NCI-H446 treated with DMSO at 0.1 percent for 48 hours (cell line): ENCODE results near the gene ANKRD35.
"Not testable (repeated sequence)": the region's sequence is repeated elsewhere in the genome, so short reads cannot be mapped to it uniquely, and the experiment has no call there.

Source experiments
- DNase-seq: peaks from one replicate; lab custom pipeline; 2025; lab: John Stamatoyannopoulos, UW

The ANKRD35 gene

DNA sequence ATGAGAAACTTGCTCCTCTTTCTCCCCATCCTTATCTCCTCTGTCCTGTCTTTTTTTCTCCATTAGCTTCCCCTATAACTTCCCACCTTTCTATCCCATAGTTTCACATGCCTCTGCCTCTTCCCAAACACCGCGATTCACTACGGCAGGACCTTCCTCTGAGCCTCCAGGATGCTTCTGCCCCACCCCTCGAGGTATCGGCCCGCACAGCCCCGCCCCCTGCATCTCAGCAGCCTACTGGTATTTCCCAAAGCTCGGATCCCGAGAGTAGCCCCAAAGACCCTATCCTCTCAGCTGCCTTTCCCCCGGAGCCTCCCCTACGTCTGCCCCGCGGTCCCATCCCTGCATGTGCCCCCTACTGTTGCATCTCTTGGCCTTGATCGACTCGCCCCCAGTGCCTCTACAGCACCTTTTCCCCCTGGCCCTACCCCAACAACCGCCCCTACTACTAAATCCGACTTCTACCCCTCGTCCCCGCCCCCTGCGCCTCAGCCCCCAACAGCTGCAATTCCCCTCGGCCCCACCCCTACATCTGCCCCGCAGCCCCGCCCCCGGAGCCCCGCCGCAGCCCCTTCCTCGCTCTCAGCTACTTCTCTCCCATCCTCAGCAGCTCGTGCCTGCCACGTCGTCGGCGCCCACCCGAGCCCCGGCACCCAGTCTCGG lies 27.3 kb downstream of the ANKRD35 start:
- no peak for DNase-seq

GRCh38 chr1:145857170-145857569 lies 28.5 kb downstream of the ANKRD35 start:
- DNase-seq: no peak

DNA sequence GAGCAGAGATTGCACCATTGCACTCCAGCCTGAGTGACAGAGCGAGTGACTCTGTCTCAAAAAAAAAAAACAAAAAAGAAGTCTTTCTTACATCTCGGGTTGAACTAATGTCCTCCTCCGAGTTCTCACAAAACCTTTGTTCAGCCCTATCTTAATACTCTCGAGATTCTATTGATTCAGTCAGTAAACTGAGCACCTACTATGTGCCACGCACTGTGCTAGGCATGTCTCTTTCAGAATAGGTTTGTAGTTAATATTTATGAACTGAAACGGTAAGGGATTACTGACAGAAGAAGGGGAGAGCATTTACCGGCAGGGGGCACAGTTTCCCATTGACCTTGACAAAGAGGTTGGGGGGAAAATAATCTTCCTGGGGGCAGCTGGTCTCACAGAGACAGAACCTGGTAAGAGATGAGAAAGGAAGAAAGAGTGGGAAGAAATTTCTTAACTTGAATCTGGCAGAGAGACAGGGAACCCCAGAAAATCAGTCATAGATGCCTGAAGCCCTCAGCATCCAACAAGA lies 30.2 kb downstream of the ANKRD35 start:
- no peak for DNase-seq

DNA sequence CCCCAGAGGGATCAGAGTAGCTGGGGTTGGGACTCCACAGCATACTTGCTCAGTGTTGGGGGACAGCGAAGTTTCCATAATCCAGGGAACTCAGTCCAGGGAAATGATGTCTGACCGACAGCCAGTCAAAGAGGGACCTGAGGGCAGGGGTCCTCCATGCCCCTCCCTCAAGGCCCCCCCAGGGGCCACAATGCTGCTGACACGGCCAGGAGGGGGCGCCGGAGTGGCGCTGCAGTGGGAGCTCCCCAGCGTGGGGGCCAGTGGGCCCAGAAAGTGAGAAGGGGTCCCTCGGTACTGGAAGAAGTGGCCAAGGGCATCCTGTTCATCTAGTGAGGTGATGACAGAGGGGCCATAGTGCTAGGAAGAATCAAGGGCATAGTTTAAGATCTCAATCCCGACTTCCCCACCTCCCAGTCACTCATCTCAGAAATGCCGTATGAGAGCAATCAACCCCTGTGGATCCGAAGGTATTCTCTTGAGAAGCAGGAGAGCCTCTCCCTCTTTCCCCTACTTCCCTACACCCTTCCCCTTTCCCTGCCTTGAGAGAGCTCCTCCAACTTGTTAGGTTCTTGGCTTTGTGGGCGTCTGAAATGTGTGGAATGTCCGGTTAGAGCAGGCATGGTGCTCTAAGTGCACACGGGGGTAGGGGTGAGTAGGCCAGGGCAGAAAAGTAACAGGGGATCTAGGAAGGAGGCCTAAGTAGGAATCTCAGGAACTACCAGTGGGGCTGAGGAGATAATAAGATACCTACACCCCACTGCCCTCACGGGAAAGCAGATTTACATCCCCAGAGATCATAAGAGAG lies 36.1 kb downstream of the ANKRD35 start:
- no peak for DNase-seq

DNA sequence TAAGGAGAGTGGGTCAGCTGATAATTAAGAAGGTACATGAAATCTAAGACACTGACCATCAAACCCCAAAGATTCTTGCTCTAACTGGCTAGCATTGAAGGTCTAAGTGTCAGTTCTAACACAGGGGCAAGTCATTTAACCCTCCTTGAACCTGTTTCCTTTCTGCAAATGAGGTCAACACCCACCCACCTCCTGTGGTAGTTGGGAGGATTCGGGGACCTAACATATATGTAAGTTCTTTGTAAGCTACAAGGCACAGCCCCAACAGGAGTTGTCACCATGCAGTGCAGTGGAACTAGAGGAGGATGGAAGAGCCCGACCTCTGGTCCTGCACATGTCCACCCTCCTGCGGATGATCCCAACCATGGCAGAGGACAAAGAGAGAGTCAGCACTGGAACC lies 37.8 kb downstream of the ANKRD35 start:
- no peak for DNase-seq

GRCh38 chr1:145846201-145846612 lies 39.5 kb downstream of the ANKRD35 start:
- DNase-seq: no peak

GRCh38 chr1:145845514-145846161 lies 40.0 kb downstream of the ANKRD35 start, which contains the start of gene NUDT17:
TSS of gene NUDT17 (plus strand) at chr1:145845630. CDS start at chr1:145845641, 11 bp downstream.
- peak; percentile 46 for DNase-seq

DNA sequence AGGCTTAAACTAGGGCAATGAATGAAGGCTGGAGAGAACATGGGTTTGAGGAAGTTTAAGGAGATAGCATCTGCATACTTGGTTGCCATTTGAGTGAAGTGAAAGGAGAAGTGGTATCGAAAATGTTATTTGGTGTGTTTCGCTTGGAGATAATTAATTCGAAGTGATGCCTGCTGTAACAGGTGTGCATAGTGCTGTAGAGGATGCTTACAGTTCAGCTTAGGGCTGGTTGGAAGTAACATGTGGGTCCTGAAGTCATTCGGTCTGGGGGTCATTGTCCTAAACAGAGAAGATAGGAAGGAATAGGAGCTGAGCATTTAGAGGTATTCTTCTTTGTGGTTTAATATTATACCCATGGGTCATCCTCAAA lies 40.5 kb downstream of the ANKRD35 start:
- DNase-seq: no peak

- no peak for DNase-seq
Observed at GRCh38 chr1:145843031-145843430, 42.6 kb downstream of the ANKRD35 start.

DNA sequence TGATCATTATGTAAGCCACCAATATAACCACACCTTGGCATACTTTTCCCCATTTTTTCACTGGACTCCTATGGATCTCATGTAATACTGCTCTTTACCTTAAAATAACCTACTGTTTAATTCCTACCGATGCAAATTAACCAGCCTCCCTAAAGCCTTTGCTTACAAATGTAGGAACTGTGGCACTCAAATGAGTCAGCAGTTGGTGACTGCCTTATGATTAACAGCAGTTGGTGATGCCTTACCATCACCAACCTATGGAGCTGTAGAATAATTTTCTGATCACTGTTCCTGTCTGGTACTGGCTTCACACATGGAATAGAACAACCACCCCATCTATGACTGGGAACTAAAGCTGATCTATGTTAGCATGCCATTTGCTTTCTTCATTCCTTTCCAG lies 48.0 kb downstream of the ANKRD35 start:
- DNase-seq: no peak

DNA sequence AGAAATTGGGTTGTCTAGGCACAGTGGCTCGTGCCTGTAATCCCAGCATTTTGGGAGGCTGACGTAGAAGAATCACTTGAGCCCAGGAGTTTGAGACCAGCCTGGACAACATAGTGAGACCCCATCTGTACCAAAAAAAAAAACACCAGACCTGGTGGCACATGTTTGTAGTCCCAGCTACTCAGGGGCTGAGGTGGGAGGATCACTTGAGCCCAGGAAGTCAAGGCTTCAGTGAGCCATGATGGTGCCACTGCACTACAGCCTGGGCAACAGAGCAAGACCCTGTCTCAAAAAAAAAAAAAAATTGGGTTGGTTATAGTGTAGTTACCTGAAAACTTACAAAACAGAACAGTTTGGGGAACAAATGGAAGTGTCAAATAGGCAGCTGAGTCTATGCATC lies 54.9 kb downstream of the ANKRD35 start:
- not testable (repeated sequence) for DNase-seq

DNA sequence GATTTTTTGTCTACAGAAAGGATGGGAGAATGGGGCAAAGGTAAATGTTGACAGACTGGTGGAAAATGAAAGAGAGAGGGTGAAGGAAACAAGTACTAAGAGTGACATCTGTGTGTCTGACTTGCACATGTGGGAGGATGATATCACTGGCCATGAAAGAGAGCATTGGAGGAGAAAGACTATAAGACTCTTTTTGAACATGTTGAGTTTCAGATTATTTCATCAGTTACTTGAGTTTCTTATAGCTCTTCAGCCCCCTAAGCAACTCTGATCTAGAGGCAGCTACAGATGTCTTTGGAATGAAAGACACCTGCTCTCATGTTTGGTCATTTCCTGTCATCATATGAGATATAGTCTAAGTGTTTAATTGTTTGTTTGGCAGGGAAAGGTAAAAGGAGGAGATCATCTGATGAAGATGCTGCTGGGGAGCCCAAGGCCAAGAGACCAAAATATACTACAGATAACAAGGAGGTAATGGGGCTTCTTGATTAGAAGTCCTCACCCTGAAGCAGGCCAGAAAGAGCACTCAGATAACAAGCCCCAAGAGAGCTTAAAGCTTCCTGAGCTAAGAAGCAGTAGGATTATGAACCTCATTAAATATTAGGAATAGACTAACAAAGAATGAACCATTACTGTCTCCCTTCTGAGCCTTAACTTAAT lies 57.2 kb downstream of the ANKRD35 start:
- no peak for DNase-seq

DNA sequence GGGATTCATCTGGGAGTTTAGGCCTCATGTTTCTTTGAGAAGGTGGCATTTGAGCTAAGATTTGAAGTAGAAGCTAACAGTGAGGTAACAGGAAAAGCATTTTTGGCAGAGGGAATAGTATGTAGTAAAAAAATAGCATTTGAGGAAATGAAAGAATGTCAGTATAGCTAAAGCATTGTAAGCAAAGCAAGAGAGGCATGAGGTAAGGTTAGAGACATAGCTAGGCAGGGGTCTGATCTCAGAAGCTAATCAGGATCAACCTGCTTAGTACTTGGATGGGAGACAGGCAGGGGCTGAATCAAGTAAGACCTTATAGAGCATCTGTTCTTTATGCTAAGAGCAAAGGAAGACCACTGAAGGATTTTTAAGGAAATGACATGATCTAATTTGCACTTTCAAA lies 57.7 kb downstream of the ANKRD35 start:
- DNase-seq: no peak

DNA sequence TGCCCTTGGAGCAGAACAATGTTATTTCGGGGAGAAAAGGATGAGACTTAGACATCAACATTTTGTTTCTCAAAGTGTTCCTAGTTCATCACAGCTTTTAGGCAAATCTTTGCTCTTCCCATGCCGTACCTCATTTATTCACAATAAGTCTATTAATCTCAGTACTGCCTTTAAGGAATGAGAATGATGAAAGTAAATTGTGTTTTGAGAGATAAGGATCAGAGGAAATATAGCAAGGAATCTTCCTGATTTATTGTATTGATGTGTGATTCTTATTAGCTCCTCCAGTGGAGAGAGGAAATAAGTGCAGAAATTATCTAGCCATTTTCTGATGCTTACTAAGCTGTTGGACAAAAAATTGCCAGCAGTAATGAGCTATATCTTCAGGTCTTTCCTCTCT lies 59.6 kb downstream of the ANKRD35 start:
- no peak for DNase-seq

DNA sequence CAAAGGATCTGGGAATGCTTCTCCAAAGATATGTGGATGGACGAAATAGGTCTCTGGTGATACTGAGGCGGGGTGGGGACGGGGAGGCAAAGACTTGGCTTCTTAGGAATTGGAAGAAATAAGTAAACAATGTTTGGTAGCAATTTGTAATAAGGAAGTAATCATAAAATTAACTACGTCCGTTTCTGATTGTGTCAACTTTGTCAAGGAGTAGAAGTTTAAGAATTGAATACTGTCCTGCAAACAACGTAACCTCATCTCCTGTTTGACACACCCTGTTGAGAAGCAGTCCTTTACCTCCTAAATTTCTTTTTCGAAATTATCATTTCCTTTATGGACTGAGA lies 61.2 kb downstream of the ANKRD35 start:
- no peak for DNase-seq

DNA sequence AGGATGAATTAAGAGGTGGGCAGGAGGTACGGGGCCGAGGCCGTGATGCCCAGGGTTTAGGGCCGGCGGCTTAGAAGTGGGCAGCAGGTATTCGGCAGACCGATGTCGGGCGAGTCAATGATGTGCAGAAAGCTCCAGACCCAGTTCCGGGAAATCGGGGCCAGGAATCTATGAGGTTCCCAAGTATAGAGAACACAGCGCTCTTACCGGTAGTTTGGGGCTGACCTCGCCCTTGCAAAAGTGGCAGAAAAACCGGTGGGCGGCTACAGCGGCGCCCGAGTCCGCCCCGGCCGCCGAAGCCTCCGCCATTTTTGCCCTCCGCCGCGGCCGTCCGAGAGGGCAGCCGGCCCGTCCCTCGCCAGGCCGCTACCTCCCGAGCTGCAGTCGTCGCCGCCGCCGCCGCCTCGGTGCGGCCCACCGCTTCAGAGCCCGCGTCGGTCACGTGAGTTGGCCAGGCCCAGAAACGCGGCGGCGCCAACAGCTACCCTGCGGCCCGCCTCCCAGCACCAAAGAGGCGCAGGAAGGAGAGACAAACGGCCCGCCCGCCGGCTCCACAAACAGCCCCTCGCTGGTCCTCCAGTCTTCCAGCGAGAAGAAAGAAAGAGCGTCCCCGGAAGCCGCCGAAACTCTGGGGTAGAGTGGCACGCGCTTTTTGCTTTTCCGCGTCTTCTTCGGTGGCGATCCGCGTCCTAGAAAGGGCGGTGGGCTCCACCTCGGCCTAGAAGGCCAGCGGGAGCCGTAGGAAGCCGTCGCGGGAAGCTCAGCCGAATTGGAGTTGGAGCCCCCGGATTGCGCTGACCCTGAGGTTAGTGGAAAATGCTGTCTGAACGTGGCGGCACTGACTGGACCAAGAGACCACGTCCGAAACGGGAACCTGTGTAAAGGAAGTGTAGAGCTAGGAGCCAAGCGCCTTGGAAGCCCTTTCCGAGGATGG lies 61.8 kb downstream of the ANKRD35 start, which contains the start of the genes POLR3C and RNF115:
Gene POLR3C (plus strand): TSS at position 636 of the 934 bp plus-strand sequence. CDS start 1,577 bp downstream, outside the sequence.
Gene RNF115 (minus strand): TSS at position 531 of the 934 bp plus-strand sequence. CDS start 222 bp downstream, at position 309.
- peak; percentile 90 for DNase-seq

- not testable (repeated sequence) for DNase-seq
Observed at GRCh38 chr1:145822779-145823331, 62.8 kb downstream of the ANKRD35 start.

GRCh38 chr1:145818095-145818494 lies 67.6 kb downstream of the ANKRD35 start:
- DNase-seq: not testable (repeated sequence)
